ENCODE measurements around the gene SH2D6.

DNA sequence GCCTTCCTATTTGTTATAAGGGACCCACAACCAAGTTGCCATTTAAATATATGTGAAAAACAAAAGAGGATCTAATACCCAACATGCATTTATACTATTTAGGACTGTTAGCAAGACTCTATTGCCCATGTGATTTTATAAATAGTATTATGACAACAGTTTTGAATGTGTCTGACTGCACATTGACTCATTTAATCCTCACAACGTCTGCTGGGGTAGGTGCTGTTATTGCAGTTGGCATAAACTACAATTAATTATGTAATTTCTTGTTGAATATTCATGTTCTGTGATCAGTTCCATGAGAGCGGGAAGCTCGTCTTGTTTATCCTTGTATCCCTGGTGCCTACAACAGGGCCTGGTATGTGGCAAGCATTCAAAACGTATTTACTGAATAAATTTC, 53.7 kb downstream of the SH2D6 start:
- TF ChIP-seq, protein P1, sequence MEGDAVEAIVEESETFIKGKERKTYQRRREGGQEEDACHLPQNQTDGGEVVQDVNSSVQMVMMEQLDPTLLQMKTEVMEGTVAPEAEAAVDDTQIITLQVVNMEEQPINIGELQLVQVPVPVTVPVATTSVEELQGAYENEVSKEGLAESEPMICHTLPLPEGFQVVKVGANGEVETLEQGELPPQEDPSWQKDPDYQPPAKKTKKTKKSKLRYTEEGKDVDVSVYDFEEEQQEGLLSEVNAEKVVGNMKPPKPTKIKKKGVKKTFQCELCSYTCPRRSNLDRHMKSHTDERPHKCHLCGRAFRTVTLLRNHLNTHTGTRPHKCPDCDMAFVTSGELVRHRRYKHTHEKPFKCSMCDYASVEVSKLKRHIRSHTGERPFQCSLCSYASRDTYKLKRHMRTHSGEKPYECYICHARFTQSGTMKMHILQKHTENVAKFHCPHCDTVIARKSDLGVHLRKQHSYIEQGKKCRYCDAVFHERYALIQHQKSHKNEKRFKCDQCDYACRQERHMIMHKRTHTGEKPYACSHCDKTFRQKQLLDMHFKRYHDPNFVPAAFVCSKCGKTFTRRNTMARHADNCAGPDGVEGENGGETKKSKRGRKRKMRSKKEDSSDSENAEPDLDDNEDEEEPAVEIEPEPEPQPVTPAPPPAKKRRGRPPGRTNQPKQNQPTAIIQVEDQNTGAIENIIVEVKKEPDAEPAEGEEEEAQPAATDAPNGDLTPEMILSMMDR (IDR thresholded peaks at IDR 0.05), result no peak
- no peak for TF ChIP-seq ZFX (IDR thresholded peaks at IDR 0.05; ENCODE audit: borderline replicate concordance)

All from 22Rv1 (cell line).